GM19025 (cell line): Measurements from ENCODE around the gene RPL27.
A peak's percentile ranks its signal among the peaks of the same experiment; 100 is the strongest.
"Not testable (repeated sequence)": the region's sequence is repeated elsewhere in the genome, so short reads cannot be mapped to it uniquely, and the experiment has no call there.

Experiments used
- ATAC-seq: cut with Tn5 transposase; IDR thresholded peaks from one replicate; pipeline ENCODE4 v1.9.1; 2021; ENCODE audit warnings: mild to moderate bottlenecking, low read depth, moderate library complexity; ENCODE audit not compliant: unreplicated experiment

Gene RPL27

DNA sequence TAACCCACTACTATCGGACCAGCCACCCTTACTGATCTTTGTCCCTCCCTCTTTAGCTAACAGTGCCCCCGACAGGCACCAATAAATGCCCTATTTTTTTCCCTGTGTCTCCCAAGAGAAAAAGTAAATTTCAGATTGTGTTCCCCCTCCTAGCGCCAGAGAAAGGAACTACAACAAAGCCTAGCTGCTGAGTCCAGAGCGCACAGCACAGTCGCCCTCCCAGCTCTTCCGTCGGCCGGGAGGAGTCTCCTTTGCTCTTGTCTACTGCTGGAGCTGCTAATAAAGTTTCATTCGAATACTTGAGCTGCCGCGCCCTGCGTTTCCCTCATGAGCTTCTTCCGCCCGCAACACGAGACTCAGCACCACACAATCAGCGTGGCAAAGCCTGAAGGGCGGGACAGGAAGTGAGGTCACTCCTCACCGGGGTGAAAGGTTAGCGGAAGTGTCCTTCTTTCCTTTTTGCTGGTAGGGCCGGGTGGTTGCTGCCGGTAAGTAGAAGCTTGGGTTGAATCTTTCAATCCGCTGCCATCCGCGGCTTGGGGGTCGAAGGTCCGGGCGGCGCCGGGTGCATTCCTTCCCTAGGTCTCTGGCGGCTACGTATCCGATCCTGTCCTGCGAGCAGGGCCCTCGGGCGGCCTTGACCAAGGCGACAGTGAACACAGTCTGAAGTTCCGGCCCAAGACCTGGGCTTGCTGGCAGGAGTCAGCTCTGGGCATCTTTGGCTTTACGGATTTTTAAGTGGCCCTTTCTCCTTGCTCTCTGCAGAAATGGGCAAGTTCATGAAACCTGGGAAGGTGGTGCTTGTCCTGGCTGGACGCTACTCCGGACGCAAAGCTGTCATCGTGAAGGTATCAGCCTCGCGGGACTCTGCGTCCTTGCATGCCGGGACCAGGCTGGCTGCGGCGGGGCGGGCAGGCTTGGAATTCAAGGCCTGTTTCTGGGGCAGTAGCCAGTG is at the start of gene RPL27:
RPL27 (plus strand) TSS at position 436 of the 955 bp plus-strand sequence; CDS start at position 768, 332 bp downstream.
- peak; percentile 95 for ATAC-seq

DNA sequence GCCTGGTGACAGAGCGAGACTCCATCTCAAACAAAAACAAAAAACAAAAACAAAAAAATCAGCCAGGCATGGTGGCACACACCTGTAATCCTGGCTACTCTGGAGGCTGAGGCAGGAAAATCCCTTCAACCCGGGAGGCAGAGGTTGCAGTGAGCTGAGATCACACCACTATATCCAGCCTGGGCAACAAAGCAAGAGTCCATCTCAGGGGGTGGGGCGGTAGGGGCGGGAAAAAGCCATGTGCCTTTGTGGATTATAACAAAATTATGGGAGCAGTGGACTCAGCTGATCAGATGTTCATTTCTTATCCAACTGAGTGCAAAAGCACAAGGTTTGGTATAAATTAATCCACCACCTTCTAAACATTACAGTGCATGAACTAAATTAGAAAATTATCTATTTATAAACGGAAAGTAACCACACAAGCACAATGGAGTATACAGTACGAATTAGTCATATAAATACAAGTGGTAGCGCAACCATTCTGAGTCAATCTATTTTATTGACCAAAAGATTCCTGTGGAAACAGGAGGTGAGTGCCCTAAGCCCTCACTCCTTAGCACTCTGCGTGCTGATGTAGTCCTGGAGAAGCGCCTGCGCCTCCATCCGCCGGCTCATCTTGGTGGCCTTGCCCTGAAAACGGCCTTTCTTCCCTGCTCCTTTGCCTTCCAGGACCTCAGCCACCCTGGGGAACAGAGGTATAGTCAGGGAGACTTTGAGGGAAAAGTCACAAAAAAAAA is 48.0 kb upstream of the RPL27 start:
- no peak for ATAC-seq

DNA sequence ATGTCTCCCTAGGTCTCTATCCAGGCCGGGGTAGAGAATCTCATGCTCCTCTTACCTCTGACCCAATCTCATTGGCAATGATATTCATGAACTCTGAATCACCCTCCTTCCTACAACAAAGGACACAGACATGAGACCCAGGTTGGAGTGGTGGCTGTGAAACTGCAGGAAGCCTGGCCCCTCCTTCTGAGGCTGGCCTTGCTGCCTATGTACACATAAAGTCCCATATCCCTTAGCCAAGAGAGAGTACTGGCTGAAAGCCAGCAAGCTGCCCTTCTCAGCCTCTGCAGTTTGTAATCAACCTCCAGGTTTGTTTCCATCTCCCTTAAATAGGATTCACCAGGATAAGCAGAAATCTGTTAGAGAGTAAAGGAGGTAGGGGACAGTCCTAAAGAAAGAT is 44.5 kb upstream of the RPL27 start:
- no peak for ATAC-seq

DNA sequence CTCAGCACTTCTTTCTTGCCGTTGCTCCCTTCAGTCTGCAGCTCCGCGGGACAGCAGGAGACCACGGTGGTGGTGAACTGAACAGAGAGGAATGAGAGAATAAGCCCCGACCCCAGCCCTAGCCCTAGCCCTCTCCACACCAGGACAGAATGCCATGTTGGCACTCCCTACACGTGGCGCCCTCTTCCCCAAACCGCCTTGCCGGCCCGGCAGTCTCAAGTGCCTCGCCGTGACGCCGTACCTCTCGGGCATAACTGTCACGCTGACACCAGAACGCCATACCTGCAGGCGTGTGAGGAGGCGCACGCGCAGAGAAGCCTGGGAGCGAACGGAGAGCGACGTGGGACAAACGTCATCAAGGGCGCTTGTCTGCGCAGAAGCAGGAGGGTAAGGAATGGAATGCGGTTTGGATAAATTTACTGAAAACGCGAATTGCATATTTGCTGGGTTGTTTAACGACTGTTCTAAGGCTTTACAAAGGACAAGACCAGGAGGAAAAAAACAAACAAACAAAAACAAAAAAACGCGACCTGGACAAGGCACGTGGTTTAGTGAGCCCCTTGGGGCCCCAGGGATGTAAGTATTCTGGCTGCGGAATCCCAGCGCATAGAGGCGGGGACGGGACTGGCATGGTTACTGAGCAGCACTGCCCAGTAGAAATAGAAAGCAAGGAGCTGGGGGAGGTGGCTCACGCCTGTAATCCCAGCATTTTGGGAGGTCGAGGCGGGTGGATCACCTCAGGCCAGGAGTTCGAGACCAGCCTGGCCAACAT is 33.9 kb upstream of the RPL27 start, which contains the start of gene AARSD1:
AARSD1 (minus strand) TSS at position 294 of the 772 bp plus-strand sequence; CDS start at position 280, 14 bp downstream.
- no peak for ATAC-seq

DNA sequence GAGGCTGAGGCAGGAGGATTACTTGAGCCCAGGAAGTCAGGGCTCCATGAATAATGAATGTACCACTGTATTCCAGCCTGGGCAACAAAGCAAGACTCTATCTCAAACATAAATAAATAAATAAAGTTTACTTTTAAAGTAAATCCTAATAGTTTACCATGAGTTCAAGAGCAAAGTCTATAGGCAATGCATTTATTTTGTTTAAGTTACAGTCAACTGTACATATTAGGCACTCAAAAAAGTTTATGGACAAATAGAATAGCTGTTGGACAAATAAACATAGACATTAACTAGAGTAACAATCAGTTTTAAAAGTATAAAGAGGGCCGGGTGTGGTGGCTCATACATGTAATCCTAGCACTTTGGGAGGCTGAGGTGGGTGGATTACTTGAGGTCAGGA is 30.3 kb upstream of the RPL27 start:
- no peak for ATAC-seq

DNA sequence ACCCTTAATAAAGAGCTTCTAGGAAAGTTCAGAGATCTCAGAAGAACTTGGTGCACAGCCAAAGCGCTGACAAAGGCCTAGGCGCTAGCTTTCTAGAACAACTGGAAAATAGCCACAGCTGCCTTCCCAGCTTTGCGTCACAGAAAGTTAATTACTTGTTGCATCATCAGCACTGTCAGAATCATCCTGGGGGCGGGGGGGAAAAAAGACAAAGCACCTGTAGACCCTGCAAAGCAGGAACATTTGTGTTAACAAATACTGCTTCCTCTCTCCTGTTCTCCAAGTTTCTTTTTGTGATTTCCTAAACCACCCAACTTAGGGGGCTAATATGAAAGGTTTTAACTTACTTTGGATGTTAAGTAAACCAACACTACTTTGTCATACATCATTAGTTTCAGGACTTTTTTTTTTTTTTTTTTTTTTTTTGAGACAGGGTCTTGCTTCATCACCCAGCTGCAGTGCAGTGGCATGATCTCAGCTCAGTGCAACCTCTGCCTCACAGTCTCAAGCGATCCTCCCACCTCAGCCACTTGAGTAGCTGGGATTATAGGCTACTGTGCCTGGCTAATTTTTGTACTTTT is 29.1 kb upstream of the RPL27 start:
- ATAC-seq: no peak

DNA sequence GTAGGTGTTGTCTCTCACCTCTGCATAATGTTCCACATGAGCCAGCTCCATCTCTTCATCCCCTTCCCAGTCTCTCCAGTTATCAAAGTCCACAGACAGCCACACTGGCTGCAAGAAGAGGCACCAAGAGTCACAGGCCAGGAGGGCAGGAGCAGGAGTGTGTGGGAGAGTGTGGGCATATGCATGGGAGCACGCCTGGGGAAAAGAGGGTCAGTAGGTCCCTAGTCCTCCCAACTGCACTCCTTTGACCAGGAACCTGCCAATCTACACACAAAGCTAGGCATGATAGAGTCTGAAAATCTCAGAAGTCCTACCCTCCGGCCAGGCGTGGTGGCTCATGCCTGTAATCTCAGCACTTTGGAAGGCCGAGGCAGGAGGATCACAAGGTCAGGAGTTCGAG is 26.6 kb upstream of the RPL27 start:
- no peak for ATAC-seq

DNA sequence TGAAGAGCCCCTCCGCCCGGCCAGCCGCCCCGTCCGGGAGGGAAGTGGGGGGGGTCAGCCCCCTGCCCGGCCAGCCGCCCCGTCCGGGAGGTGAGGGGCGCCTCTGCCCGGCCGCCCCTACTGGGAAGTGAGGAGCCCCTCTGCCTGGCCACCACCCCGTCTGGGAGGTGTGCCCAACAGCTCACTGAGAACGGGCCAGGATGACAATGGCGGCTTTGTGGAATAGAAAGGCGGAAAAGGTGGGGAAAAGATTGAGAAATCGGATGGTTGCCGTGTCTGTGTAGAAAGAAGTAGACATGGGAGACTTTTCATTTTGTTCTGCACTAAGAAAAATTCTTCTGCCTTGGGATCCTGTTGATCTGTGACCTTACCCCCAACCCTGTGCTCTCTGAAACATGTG is 24.9 kb upstream of the RPL27 start:
- not testable (repeated sequence) for ATAC-seq

DNA sequence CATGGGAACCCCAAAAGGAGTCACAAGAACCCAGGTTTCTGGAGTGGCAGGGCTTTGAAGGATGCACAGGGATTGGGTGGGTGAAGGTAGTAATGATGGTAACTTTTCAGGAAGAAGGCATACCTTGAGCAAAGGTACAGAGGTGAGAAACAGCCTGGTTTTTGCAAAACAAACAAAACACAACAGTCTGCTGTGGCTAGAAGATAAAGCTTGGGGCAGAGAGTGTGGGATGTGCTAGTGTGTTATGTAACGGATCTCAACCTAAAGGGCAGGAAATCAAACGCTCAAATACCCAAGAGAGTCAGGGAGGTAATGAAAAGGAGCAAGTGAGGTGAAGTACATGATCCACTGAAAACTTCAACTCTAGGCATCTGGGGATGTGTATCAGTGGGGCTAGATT is 23.0 kb upstream of the RPL27 start:
- ATAC-seq: no peak

DNA sequence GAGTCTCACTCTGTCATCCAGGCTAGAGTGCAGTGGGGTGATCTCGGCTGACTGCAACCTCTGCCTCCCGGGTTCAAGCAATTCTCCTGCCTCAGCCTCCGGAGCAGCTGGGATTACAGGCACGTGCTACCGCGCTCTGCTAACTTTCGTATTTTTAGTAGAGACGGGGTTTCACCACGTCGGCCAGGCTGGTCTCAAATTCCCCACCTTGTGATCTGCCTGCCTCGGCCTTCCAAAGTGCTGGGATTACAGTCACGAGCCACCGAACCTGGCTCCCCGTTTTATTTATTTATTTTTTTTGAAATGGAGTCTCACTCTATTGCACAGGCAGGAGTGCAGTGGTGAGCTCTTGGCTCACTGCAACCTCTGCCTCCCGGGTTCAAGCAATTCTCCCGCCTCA is 22.5 kb upstream of the RPL27 start:
- ATAC-seq: not testable (repeated sequence)

DNA sequence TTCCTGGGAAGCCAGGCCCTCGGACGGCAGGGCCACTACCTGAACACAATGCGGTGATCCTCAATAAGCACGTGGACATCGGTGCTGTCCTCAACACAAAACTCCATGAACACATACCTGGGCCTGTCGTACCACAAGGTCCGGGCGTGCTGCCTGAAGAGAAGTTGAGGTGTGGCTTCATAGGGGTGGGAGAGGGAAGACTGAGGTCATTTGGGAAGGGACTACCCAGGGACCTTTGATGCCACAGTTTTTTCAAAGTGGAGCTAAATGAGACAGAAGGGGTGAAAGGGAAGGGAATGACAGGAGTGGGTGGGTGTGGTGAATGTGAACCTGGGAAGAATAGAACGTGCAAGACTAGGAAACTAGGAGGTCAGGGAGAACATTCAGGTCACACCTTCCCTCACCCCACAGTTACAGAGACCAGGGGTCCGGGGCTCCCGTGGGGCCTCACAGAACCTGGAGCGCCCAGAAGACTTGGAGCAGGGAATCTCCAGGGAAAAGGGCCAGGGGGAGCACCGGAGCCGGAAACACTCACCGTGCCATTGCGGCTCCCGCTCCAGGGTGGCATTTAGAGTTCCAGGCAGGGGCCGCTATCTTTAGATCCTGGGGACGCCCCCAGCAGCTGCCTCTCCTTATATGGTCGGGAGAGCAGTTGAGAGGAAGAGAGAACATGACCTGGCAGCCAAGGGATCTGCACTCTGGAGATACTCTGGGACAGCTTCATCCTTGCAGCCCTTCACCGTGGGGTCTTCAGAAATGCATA is 18.5 kb upstream of the RPL27 start, which contains the start of gene PTGES3L:
PTGES3L (minus strand) TSS at position 570 of the 763 bp plus-strand sequence; CDS start at position 543, 27 bp downstream.
- ATAC-seq: no peak

DNA sequence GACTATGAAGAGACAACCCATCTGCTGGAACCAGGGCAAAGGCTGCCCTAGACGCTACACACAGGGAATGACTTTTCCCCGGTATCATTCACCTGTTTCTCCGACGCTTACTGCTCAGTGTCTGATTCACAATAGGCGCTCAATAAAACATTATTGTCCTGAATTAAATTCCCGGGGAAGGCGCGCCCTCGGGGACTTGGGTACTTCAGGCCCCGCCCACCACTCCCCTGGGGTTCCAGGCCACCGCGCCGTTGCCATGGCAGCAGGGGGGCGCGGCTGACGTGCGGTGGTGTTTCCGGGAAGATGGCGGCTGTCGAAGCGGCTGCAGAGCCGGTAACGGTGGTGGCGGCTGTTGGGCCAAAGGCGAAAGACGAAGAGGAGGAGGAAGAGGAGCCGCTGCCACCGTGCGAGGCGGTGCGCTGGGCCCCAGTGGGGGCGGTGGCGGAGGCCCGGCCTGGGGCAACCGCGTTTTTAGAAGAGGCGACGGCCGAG is 17.9 kb upstream of the RPL27 start, which contains the start of gene RUNDC1:
RUNDC1 (plus strand) TSS at position 292 of the 492 bp plus-strand sequence; CDS start at position 304, 12 bp downstream.
- no peak for ATAC-seq

DNA sequence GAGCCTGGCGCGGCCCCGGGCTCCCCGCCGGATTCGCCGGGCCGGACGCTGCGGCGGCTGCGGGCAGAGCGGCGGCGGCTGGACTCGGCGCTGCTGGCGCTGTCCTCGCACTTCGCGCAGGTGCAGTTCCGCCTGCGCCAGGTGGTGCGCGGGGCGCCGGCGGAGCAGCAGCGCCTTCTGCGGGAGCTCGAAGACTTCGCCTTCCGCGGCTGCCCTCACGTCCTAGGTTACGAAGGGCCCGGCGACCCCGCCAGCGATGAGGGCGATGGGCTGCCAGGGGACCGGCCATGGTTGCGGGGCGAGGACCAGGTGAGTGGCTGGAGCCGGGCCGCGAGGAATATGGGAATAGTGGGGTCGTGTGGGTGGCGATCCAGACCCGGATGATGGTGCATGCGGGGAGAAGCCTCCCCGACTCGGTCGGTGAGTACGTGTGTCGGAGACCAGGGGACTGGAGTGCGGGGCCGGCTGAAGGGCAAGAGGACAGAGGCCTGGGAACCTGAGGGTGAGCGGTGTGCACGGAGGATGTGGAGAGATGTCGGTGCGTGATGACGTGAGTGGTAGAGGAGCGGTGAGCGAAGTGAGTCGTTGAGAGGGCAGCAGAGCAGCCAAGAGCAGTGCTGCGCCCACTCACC is 17.3 kb upstream of the RPL27 start:
- ATAC-seq: no peak

DNA sequence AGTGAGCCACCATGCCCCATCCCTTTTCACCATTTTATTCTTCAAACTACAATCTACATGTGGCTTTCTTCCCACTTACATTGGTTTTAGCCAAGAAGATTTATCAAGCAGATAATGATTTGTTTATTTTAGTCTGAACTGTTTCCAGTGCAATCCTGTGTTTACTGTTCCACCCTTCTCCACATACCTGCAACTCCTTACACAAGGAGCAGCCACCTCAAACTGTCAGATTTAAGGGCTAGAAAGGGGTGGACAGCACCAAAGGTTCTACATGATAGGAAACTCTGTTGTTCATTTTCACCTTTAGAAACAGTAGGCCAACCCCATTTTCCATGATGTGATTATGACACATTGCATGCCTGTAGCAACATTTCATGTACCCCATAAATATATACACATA is 16.0 kb upstream of the RPL27 start:
- ATAC-seq: no peak

DNA sequence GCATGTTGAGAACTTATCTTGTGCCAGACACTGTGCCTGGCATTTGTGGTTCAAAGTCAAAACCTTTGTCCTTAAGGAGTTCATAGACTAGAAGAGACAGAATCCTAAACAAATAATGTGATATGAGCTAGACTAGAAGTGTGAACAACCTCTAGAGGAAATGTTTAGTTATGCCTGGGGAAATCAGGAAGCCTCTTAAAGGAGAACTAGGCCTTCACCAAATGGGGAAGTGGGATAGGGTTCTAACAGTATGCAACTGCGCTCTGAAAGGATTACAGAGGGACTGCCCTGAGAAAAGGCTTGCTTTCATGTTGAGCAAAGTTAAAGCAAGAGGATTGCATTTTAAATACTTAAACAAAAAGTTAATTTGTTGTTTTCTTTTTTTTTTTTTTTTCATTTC is 13.0 kb upstream of the RPL27 start:
- ATAC-seq: no peak

DNA sequence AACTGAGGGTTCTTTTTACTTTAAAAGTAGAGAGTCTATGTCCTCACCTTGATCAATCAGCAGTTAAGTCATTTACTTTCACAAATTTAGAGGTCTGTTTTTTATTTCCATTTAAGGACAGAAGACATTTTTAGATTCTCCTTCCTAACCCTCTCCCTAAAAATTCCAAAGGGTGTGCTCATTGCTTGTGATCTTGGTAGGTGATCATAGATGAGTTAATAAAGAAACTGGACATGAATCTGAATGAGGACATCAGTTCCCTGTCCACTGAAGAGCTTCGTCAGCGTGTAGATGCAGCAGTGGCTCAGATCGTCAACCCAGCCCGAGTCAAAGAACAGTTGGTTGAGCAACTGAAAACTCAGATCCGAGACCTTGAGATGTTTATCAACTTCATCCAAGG is 9.1 kb upstream of the RPL27 start:
- ATAC-seq: no peak

DNA sequence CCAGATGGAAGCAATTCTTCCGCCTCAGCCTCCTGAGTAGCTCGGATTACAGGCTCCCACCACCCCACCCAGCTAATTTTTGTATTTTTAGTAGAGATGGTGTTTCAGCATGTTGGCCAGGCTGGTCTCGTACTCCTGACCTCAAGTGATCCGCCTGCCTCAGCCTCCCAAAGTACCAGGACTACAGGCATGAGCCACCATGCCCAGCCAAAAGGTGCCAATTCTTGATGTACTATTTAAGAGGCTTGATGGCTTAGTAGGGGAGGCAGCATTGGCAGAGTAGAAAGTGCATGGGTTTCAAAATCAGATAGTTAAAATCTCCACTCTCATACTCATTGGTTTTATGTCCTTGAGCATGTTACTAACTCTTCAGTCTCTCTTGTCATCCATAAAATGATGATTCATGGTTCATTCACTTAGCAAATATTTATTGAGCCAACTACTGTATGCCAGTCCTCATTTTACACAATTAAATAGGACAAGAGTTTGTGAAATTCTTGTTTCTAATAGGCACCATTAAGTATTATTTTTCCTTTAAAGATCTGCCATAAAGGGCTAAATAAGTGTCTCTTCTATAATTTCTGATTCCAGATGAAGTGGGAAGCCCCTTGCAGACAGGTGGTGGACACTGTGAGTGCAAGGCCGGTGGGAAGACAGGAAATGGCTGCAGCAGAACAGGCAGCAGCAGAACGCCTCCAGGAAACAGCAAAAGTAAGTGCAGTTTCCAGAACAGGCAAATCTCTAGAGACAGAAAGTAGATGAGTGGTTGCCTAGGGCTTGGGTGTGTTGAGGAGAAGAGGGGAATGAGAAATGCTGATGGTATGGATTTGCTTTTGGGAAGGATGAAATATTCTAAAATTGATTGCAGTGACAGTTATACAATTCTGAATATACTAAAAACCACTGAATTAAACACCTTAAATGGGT is 8.2 kb upstream of the RPL27 start:
- no peak for ATAC-seq

DNA sequence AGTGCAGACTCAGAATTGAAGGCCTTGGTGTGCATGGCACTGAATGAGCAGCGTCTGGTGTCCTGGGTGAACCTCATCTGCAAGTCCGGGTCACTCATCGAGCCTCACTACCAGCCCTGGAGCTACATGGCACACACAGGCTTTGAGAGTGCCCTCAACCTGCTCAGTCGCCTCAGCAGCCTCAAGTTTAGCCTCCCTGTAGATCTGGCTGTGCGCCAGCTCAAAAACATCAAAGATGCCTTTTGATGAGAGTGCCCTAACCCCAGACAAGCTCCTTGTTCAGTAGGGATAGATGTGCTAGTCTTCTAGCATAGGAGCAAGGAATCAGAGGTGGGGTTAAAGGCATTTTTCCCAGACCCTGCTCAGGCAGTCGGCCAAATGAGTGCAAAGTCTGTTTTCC is 6.7 kb upstream of the RPL27 start:
- ATAC-seq: no peak
